Activated T-helper 1 cell treated with anti-CD3 and anti-CD28 coated beads, Interleukin-2, amount 50 U/mL, for 16 hours (primary cell): ENCODE data around the gene FOXK1.
A peak's percentile ranks its signal among the peaks of the same experiment; 100 is the strongest.
"Not testable (repeated sequence)": the region's sequence is repeated elsewhere in the genome, so short reads cannot be mapped to it uniquely, and the experiment has no call there.

Experiments
- DNase-seq, 2 donors: peaks; one replicate each; pipeline ENCODE4 v3.0.0-alpha.2; 2020; ENCODE audit warnings: low read depth in 1 of 2, low spot score in 1 of 2

The FOXK1 gene

DNA sequence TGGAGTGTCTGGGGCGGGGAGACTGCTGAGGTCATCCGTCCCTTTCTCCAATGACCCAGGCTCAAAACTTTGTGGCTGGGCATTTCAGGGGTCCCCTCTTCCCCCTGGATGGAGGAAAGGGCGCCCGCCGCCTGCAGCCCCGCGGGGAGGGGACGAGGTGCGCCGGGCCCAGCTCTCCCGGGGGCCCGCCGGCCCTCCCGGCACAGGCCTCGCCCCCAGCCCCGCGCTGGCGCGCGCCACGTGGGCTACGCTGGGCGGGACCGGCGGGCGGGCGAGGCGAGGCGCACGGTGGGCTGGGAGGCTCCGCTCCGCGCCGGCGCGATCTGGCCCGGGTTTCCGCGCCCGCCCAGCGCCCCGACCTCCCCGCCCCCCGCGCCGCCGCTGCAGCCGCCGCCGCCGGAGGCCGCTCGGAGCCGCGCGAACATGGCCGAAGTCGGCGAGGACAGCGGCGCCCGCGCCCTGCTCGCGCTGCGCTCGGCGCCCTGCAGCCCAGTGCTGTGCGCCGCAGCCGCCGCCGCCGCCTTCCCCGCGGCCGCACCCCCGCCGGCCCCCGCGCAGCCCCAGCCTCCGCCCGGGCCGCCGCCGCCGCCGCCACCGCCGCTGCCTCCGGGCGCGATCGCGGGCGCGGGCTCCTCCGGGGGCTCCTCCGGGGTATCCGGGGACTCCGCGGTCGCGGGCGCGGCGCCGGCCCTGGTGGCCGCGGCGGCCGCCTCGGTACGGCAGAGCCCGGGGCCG, at the start of gene FOXK1:
Gene FOXK1, plus strand, starts transcription at position 410 of the 735 bp plus-strand sequence. Its CDS starts 14 bp downstream, at position 424.
- DNase-seq = peak; percentile 50 to 74

DNA sequence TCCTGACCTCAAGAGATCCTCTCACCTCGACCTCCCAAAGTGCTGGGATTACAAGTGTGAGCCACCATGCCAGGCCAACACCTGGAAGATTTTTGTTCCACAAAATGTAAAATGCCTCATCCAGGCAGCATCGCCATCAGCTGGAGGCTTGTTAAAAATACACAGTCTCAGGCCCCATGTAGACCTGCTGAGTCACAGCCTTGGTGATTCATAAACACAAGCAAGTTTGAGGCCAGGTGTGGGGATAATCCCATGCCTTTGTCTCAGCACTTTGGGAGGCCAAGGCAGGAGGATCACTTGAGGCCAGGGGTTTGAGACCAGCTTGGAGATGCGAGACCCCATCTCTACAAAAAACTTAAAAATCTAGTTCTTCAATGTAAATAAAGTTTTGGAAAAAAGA, 49.1 kb upstream of the FOXK1 start:
- no peak for DNase-seq

DNA sequence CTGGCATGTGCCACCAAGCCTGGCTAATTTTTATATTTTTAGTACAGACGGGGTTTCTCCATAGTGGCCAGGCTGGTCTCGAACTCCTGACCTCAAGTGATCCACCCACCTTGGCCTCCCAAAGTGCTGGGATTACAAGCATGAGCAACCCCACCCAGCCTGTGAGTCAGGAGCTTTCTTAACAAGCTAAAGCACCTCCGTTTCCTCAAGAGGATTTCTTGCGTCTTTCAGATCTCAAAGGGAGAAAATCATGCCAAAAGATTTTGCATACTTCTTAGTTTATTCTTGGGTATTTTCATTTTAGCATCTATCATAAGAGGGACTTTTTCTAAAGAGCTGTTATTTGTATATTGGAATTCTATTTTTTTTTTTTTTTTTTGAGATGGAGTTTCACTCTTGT, 47.9 kb upstream of the FOXK1 start:
- DNase-seq = no peak

DNA sequence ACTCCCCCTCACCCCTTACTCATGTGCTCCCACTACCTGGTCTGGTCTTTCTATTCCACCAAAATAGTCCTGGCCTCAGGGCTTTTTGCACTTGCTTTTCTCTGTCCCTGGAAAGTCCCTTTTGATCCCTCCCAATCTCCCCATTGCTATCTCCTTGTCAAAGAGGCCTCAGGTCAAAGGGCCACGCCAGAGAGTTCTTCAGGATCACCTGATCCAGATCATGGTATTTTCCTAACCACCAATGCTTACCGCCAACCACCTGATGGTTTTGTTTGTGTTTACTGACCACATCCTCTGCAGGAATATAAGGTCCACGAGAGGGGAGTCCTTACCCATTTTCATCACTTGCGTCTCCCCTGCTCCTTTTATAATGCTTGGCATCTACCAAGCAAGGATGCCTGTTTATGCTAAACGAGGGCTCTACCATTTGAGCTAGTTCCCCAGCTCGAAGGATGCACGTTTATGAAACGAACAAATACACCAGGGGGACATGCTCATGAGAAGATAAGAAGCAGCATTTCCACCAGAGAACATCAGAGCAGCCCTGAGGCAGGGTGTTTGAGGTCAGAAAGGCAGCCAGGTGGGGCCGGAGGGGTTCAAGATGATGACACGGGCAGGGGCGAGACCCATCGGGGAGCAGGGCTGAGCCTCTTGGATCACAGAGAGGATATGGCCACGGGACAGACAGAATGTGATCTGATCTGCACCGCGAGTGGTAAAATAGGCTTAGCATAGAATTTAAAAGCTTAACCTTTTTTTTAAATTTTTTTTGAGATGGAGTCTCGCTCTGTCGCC, 43.1 kb upstream of the FOXK1 start:
- no peak for DNase-seq

DNA sequence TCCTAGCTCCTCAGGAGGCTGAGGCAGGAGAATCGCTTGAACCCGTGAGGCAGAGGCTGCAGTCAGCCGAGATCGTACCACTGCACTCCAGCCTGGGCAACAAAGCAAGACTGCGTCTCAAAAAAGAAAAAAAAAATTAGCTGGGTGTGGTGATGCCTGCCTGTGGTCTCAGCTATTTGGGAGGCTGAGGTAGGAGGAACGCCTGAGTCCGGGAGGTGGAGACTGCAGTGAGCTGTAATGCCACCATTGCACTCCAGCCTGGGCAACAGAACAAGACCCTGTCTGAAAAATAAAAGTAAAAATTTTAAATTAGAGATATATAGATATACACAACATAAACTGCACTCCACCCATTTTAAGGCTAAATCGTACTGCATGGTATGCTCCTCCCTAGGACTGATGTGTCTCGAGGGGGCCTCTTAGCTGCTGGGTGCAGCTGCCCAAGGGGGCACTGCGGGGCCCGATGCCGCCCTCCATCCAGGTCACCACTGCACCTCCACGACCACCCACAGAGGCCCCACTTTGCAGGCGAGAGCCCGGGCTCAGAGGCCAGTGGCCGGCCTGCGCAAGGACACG, 40.9 kb upstream of the FOXK1 start:
- DNase-seq = no peak

DNA sequence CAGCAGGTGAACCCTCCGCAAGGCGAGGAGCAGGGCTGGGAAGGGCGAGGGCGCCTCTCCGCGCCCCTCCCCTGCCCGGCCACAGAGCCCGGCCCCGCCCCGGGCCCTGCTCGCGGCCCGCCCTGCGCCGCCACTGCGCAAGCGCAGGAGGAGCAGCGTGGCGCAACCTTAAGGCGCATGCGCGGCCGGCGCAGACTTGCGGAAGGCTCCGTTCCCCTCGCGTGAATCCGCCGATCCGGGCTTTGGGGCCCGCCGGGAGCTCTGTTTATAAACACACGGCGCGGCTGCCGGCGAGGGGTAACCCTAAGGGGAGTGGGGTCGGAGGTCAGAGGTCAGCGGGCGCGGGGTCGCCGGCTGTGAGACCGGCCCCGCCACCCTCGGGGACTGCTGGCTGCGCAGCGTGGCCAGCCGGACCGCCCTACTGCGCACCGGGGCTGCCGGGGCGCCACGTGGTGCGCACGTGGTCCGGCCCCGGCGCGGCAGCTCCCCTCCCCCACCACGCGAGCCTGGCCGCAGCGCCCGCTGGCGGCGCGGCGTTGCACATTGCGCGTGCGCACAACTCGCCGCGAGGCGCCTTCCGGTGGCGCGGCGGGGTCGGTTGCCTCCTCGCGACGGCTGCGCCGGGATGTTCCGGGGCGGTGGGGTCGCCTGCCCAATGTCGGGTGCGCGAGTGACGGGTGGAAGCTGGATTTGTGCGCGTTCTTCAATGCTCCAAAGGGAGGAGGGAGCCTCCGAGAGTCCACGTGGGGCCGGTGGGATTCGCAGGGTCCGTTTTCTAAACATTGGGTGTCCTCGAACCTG, 40.2 kb upstream of the FOXK1 start:
- DNase-seq = peak; percentile 90 to 92

DNA sequence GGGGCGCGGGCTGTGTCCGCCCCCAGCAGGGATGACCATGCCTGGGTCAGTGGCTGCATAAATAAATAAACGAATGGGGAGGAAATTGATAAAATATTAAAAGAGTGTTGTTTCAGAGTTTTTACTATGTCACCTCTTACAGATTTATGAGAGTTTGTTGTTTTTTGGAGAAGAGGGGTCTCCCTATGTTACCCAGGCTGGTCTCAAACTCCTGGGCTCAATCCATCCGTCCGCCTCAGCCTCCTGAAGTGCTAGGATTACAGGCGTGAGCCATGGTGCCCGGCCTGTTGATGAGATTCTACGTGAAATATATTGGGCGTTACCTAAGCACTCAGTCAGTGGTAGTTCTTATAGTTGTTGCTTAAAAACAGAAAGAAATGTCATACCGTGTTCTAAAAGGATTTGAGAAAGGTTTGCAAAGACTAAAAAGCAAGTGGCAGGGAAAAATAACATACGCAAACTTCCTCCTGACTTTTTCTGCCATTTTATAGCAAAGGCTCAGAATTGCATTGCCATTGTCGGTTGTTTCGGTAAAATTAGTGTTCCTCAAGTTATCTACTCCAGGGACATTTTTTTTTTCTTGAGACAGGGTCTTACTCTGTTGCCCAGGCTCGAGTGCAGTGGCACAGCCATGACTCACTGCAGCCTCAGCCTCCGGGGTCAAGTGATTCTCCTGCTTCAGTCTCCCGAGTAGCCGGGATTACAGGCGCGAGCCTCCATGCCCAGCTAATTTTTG, 39.5 kb upstream of the FOXK1 start:
- DNase-seq = no peak

DNA sequence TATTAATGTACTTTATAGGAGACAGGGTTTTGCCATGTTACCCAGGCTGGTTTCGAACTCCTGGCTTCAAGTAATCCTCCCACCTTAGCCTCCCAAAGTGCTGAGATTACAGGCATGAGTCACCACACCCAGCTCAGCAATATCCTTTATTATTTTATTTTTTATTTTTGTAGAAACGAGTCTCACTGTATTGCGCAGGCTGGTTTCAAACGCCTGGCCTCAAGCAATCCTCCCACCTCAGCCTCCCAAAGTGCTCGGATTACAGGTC, 39.0 kb upstream of the FOXK1 start:
- DNase-seq = not testable (repeated sequence)

DNA sequence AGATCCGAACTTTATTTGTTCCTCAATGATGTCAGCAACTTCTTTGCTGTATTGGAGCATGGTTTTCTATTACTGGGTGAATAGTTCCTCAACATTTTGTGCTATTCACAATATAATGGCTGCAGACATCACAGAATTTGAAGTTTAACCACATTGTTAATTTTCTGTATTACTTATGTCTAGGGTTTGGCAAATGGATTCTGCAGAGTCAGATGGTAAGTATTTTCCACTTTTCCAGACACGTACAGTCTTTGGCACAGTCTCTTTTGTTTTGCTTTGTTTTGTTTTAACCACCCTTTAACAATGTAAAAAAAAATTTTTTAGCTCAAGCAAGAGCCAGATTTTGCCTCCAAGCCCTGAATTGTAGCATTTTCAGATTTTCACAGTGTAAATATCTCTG, 36.8 kb upstream of the FOXK1 start:
- no peak for DNase-seq

DNA sequence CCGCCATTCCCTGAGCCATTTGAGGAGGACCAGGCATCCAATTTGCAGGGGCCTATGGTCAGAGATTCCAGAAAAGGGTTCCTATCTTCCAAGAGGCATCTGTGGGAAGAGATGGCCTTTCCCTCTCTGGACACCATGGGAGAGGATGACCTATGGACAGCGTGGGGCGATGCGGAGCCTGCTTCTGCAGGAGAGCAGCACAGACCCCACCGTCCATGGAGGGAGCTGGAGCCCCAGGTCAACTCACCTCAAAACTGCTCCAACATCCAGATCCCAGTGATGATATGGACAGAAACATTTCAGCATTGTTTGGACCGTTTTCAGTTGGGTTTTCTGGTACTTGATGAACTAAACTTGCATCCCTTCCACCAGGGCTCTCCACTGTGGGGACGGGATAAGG, 34.0 kb upstream of the FOXK1 start:
- no peak for DNase-seq

DNA sequence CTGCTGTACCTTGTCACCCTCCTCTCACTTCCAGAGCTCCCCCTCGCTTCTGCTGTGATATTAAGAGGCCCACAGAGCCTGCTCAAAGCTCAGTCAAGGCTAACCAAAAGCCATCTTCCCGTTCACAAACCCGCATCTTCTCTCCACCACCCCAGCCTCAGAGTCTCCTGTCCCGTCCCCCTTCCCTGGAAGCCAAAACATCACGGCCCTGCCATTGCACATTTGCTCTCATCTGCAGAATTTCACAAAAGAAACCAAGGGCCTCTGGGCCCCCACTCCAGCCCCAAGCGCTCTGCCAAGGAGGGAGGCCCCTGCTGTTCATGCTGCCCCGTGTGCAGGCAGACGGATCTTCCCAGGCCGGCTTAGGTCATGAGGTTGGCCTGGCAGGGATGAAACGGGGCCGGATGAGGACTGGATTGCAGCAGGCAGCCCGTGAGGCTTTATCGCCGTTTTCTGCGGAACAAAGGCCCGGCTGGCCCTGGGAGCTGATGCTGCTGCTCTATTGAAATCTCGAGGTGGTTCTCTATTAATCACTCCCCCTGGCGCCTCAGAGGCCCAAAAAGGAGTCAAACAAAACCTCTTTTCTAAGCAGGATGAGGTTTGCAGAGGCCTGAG, 31.6 kb upstream of the FOXK1 start:
- DNase-seq = no peak

DNA sequence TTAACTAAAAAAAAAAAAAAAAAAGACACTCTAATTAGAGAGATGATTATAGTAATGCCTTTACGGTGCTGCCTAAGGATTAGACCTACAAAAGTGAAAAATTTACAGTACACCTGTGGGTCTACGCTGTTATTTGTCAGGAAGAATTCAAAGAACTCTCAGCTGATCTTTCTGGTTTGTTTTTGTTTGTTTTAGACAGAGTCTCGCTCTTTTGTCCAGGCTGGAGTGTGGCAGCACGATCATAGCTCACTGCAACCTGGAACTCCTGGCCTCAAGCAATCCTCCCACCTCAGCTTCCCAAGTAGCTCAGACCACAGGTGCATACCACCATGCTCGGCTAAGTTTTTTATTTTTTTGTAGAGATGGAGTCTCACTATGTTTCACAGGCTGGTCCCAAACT, 28.3 kb upstream of the FOXK1 start:
- no peak for DNase-seq

DNA sequence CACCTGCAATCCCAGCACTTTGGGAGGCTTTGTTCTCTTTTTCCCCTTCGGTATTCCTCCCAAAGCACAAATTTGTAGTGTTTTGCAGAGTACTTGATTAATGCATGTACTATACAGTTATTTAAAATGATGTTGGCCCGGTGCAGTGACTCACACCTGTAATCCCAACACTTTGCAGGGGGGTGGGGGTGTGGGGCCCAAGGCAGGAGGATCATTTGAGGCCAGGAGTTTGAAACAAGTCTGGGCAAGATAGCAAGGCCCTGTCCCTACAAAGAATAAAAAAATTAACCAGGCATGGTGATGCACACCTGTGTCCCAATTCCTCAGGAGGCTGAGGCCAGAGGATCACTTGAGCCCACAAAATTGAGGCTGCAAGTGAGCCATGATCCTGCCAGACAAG, 26.8 kb upstream of the FOXK1 start:
- DNase-seq = no peak

DNA sequence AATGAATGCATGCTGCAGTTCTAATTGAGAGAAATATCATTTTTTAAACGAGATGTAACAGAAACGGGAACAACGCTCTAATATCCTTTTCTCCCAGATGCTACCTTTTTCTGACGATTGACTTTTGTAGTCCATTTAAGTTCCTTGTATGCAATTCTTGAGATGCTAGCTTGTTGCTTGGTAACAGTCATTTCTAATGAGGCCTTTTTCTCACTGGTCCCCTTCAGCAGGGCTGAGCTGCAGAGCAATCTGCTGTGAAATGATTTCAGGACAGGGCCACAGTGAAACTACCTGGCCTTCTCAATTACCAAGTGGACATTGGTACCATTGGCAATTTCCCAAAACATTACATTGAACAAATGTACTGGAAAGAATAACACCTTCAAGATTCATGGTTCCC, 26.2 kb upstream of the FOXK1 start:
- no peak for DNase-seq

DNA sequence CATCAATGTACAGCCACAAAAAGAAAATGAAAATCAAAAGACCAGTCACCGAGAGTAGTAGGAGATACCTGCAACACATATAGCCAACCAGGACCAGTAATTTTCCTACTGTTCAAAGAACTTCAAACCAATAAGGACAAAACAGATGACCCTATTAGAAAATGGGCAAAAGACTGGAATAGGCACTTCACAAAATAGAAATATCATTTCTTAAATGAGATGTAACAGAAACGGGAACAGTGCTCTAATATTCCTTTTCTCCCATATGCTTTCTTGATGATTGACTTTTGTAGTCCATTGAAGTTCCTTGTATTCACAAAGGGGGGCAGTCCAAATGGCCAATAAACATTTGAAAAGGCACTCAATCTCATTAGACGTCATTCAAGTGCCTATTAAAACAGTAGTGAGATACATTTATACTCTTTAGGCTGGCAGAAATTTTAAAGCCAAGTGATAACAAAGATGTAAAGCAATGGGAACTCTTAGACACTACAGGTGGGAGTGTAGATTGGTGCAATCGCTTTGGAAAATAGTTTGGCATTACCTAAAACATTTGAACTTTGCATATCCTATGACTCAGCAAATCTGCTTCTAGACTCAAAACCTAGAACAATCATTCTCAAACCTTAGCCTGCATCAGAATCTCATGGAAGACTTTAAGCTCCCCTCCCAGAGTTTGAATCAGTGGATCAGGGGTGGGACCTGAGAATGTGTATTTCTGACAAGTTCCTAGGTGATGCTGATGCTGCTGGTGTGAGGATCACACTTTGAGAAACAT, 24.3 kb upstream of the FOXK1 start:
- DNase-seq = no peak

DNA sequence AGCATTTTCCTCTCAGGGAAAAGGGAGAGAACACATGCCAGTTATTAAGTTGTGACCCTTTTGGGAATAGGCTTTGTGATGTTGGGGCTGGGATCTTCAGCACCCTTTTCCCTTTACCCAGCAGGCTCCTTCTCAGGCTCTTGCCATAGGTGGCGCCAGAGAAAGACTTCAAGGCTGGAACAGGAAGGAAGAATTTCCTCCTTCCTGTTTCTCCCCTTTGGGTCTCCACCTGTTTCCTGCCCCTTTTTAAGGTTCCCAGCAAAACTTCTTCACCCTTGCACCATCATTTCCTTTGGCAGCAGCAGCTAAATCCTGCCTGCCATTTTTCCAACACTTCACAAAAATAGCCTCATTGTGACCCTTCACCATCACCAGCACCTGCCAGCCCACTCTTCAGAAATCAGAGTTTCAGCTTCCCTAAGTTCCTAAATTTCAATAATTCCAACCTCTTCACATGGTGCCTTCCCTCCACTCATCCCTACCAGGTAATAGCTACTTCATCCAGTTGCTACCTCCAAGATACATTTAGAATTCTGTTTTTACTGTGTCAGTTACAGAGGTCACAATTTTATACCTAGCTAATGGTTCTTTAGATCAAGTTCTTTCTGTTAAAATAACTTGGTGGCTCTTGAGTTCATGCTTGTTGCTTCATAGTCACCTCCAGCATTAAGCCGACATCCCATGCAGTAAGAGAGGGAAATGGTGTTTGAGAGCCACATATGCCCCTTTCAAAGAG, 22.4 kb upstream of the FOXK1 start:
- no peak for DNase-seq

DNA sequence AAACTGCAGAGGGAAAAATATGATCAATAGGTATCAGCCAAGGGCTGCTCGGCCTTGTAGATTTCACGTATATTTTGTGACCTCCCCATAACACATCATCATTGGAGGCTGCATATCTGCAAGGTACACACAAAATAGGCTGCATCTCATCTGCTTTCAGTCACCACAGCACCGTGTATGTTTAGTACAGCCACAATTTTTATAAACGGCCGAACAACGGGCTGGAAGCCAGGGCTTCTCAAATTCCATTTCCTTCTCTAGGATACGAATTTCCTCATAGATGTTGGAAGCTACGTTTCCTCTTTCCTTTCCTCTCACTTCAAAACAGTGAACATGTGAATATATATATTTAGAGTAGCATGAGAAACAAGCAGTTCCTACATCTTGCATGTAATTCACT, 20.2 kb upstream of the FOXK1 start:
- no peak for DNase-seq

DNA sequence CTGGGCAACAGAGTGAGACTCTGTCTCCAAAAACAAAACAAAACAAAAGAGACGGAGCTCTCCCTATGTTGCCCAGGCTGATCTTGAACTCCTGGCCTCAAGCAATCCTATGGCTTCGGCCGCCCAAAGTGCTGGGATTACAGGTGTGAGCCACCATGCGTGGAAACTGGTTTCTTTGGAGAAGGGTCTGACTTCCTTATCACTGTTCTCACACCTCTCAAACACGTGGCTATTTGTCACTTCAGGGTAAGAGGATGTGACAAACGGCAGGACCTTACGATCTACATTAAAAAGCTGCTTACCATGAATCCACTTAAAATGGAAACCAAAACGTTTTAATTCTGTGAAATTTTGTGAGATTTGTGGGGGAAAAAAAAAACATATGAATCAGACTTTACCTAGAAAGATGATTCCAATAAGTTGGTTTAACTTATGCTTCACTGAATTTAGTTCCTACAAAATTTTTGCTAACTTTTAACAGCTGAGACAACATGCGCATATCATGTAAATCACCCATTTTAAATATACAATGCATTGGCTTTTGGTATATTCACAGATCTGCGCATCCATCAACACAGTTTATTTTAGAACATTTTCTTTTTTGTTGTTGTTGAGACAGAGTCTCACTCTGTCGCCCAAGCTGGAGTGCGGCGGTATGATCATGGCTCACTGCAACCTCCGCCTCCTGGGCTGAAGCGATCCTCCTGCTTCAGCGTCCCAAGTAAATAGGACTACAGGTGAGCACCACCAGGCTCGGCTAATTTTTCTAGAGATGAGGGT, 18.7 kb upstream of the FOXK1 start:
- DNase-seq = no peak
